CD14-positive monocyte (primary cell): Measurements from ENCODE around the gene PACC1. TPM values are rescaled to one million over a fixed set of nuclear protein-coding genes. Genes with fewer than 3 reads are reported as not detected.

Experiments
- DNase-seq, 3 donors: peaks; one replicate each; pipeline ENCODE4 v3.0.0-alpha.2; 2011 to 2022
- H2AFZ ChIP-seq: 2 replicates; pipeline ENCODE4 v1.6.0; 2012; ENCODE audit warnings: mild to moderate bottlenecking, low read depth, low read length, inconsistent platforms; ENCODE audit not compliant: insufficient read depth, poor library complexity, severe bottlenecking
- H3K27ac ChIP-seq, 2 donors: 1 replicate in 1 of 2; 2 replicates in 1 of 2; pipeline ENCODE4 v1.5.1; 2012 to 2013; ENCODE audit warnings: low read length in 2 of 2, control low read depth in 1 of 2, inconsistent platforms in 1 of 2, low read depth in 1 of 2, mild to moderate bottlenecking in 1 of 2
- H3K27me3 ChIP-seq, 2 donors: one replicate each; pipeline versions ENCODE4 v1.6.0 to v1.6.1; 2011 to 2013; ENCODE audit warnings: low read length in 2 of 2; ENCODE audit not compliant: control insufficient read depth in 2 of 2, insufficient read depth in 2 of 2
- H3K36me3 ChIP-seq, 2 donors: replicated peaks in 1 of 2; 1 replicate in 1 of 2; 2 replicates in 1 of 2; pipeline versions ENCODE4 v1.5.1 to v1.6.1; 2012 to 2013; ENCODE audit warnings: low read length in 2 of 2, control low read depth in 1 of 2, inconsistent platforms in 1 of 2, mild to moderate bottlenecking in 1 of 2; ENCODE audit not compliant: insufficient read depth in 2 of 2, control insufficient read depth in 1 of 2
- H3K4me1 ChIP-seq, 2 donors: 1 replicate in 1 of 2; 2 replicates in 1 of 2; pipeline versions ENCODE4 v1.5.1 to v1.6.1; 2012 to 2013; ENCODE audit warnings: low read length in 2 of 2, control low read depth in 1 of 2, inconsistent platforms in 1 of 2, mild to moderate bottlenecking in 1 of 2, moderate library complexity in 1 of 2; ENCODE audit not compliant: insufficient read depth in 2 of 2, control insufficient read depth in 1 of 2
- H3K4me2 ChIP-seq: replicated peaks from 2 replicates; pipeline ENCODE3; 2012; ENCODE audit warnings: low read length, moderate library complexity, mild to moderate bottlenecking; ENCODE audit not compliant: poor library complexity, severe bottlenecking; ENCODE audit errors: extremely low read depth
- H3K4me3 ChIP-seq, 3 experiments: fragments of 200-600 bp in 1 of 3; sonication (generic) in 1 of 3; replicated peaks in 1 of 3; 1 replicate in 2 of 3; 2 replicates in 1 of 3; pipeline ENCODE4 v1.5.1; 2011 to 2013; ENCODE audit warnings: low read length in 3 of 3, mild to moderate bottlenecking in 3 of 3, control low read depth in 2 of 3, low read depth in 2 of 3, inconsistent platforms in 1 of 3, moderate library complexity in 1 of 3
- H3K79me2 ChIP-seq: 2 replicates; pipeline ENCODE4 v1.6.0; 2012; ENCODE audit warnings: mild to moderate bottlenecking, control low read depth, inconsistent platforms, low read length, moderate library complexity; ENCODE audit not compliant: insufficient read depth
- H3K9ac ChIP-seq: 2 replicates; pipeline ENCODE4 v1.6.0; 2017; ENCODE audit warnings: low read length, mild to moderate bottlenecking; ENCODE audit not compliant: insufficient read depth, poor library complexity, severe bottlenecking
- H3K9me3 ChIP-seq, 2 donors: replicated peaks in 1 of 2; 1 replicate in 1 of 2; 2 replicates in 1 of 2; pipeline versions ENCODE4 v1.5.1 to v1.6.1; 2012 to 2013; ENCODE audit warnings: low read length in 2 of 2, control low read depth in 1 of 2; ENCODE audit not compliant: control insufficient read depth in 1 of 2, insufficient read depth in 1 of 2
- H4K20me1 ChIP-seq: 2 replicates; pipeline ENCODE4 v1.6.0; 2012; ENCODE audit warnings: mild to moderate bottlenecking, low read length, control low read depth, moderate library complexity; ENCODE audit not compliant: insufficient read depth
- H3K27ac Mint-ChIP-seq, 7 donors: one replicate each; pipeline ENCODE4 v1.8.0; 2020; ENCODE audit warnings: mild to moderate bottlenecking in 7 of 7, mixed read lengths in 7 of 7, moderate library complexity in 6 of 7, inconsistent platforms in 2 of 7
- H3K27me3 Mint-ChIP-seq, 3 donors: one replicate each; pipeline ENCODE4 v1.8.0; 2021 to 2022; ENCODE audit warnings: low read depth in 3 of 3, mild to moderate bottlenecking in 3 of 3, mixed read lengths in 3 of 3, moderate library complexity in 3 of 3, inconsistent platforms in 1 of 3
- H3K36me3 Mint-ChIP-seq, 2 donors: one replicate each; pipeline ENCODE4 v1.8.0; 2020; ENCODE audit warnings: mixed read lengths in 2 of 2, inconsistent platforms in 1 of 2, mild to moderate bottlenecking in 1 of 2
- H3K4me1 Mint-ChIP-seq: one replicate; pipeline ENCODE4 v1.8.0; 2020; ENCODE audit warnings: mild to moderate bottlenecking, mixed read lengths
- H3K4me3 Mint-ChIP-seq, 2 donors: one replicate each; pipeline ENCODE4 v1.8.0; 2020; ENCODE audit warnings: mild to moderate bottlenecking in 2 of 2, mixed read lengths in 2 of 2, moderate library complexity in 1 of 2
- H3K9me3 Mint-ChIP-seq, 7 donors: one replicate each; pipeline ENCODE4 v1.8.0; 2020 to 2022; ENCODE audit warnings: mixed read lengths in 7 of 7, mild to moderate bottlenecking in 6 of 7, moderate library complexity in 6 of 7, inconsistent platforms in 2 of 7
- WGBS: methylation state at CpG from one replicate; pipeline ENCODE4 v1.1.5; 2013; ENCODE audit warnings: missing lambda C conversion rate; ENCODE audit not compliant: insufficient coverage; 5-methylcytosine and 5-hydroxymethylcytosine counted together
- intact Hi-C, 2 donors: fragments of 100-400 bp; cut with micrococcal nuclease; formaldehyde crosslinking; loops; one replicate each; pipeline versions ENCODE4 v1.15.0 to v1.15.1; 2023
- polyA plus RNA-seq, 3 donors: library from polyadenylated mRNA; depleted of rRNA in 1 of 3; unstranded in 2 of 3; stranded (reverse) in 1 of 3; fragments of 300-500 nt in 2 of 3; fragments of >200 nt in 1 of 3; fragmentation: Illumina TruSeq in 2 of 3; gene quantifications; 1 replicate in 2 of 3; 2 replicates in 1 of 3; pipeline ENCODE4 v1.2.3, GENCODE V29; 2012 to 2021
- TF ChIP-seq, protein P1 (sequence below): fragments of 200-600 bp; IDR thresholded peaks from one replicate; pipeline ENCODE4 v1.8.0; 2022; ENCODE audit warnings: antibody characterized with exemption, mild to moderate bottlenecking

Gene PACC1
- polyA plus RNA-seq, 3 donors, result 14.0 to 16.6 (median 14.7) TPM

DNA sequence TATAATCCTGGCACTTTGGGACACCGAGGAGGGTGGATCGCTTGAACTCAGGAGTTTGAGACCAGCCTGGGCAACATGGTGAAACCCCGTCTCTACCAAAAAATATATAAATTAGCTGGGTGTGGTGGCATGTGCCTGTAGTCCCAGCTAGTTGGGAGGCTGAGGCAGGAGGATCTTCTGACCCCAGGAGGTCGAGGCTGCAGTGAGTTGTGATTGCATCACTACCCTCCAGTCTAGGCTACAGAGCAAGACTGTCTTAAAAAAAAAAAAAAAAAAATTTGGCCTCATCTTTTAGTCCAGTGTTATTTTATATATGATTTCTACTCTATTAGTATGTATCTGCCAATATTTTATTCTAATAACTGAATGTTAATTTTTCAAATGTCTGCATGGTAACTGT, 69.8 kb downstream of the PACC1 start:
- H3K4me3 ChIP-seq, result no peak overlapping the region
- no peaks in the 10 kb centered on the region for H3K9me3 ChIP-seq
- Mint-ChIP-seq H3K4me1 (peaks cover 5% of the 10 kb centered on the region), H3K36me3 (peaks cover 49 to 74% of the 10 kb centered on the region in 2 donors), H3K9me3 (no peaks in the 10 kb centered on the region), H3K4me3 (no peak overlapping the region), H3K27ac (peak overlapping the region in 1 of 7 donors; percentile 18), H3K27me3 (no peaks in the 10 kb centered on the region)
- peaks cover 84 to 98% of the 10 kb centered on the region in 2 donors for H3K36me3 ChIP-seq
- H3K27ac ChIP-seq, result no peak overlapping the region
- H3K4me2 ChIP-seq, result no peak overlapping the region
- H3K79me2 ChIP-seq, result peaks cover 32% of the 10 kb centered on the region
- no peak overlapping the region for H3K9ac ChIP-seq
- TF ChIP-seq, protein P1, sequence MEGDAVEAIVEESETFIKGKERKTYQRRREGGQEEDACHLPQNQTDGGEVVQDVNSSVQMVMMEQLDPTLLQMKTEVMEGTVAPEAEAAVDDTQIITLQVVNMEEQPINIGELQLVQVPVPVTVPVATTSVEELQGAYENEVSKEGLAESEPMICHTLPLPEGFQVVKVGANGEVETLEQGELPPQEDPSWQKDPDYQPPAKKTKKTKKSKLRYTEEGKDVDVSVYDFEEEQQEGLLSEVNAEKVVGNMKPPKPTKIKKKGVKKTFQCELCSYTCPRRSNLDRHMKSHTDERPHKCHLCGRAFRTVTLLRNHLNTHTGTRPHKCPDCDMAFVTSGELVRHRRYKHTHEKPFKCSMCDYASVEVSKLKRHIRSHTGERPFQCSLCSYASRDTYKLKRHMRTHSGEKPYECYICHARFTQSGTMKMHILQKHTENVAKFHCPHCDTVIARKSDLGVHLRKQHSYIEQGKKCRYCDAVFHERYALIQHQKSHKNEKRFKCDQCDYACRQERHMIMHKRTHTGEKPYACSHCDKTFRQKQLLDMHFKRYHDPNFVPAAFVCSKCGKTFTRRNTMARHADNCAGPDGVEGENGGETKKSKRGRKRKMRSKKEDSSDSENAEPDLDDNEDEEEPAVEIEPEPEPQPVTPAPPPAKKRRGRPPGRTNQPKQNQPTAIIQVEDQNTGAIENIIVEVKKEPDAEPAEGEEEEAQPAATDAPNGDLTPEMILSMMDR, result no peak
- H3K4me1 ChIP-seq, result no peaks in the 10 kb centered on the region
- intact Hi-C loops, result no loop called here
- no CpG with 5 or more reads among the region's 4 CpGs for WGBS
- no peaks in the 10 kb centered on the region for H3K27me3 ChIP-seq
- no peak overlapping the region for H2AFZ ChIP-seq
- peaks cover 89% of the 10 kb centered on the region for H4K20me1 ChIP-seq
- DNase-seq, result no peak

DNA sequence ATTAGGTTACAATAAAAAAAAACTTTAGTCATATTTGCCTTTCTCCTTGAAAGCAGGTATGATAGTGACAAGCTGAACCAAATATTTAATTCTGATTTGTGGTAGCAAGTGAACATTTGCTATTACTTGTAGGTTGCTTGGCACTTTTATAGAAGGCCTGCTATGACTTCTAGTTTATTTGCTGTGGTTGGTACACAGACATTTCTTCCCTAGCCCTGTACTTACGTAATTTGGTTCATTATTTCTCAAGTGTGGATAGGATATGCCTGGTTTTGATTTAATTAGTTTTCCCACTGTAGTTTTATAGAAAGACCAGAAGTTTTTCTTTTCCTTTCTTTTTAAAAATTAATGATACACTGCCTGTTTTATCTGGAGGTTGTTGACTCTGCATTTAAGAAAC, 73.6 kb downstream of the PACC1 start:
- no peaks in the 10 kb centered on the region for H3K4me1 Mint-ChIP-seq
- H3K4me1 ChIP-seq, result no peaks in the 10 kb centered on the region
- H4K20me1 ChIP-seq, result peaks cover 97% of the 10 kb centered on the region
- no CpG with 5 or more reads among the region's 1 CpG for WGBS
- no peak overlapping the region for H3K4me2 ChIP-seq
- intact Hi-C loops, result no loop called here
- no peaks in the 10 kb centered on the region for H3K9me3 ChIP-seq
- no peaks in the 10 kb centered on the region for H3K27me3 Mint-ChIP-seq
- H3K9ac ChIP-seq, result no peak overlapping the region
- H3K4me3 ChIP-seq, result no peak overlapping the region
- no peak for DNase-seq
- peaks cover 80 to 97% of the 10 kb centered on the region in 2 donors for H3K36me3 ChIP-seq
- H3K9me3 Mint-ChIP-seq, result no peaks in the 10 kb centered on the region
- H3K79me2 ChIP-seq, result peaks cover 49% of the 10 kb centered on the region
- no peak overlapping the region for H3K4me3 Mint-ChIP-seq
- peak overlapping the region in 1 of 7 donors; percentile 13 for H3K27ac Mint-ChIP-seq
- H3K27ac ChIP-seq, result peak overlapping the region in 1 of 2 donors; percentile 36
- H2AFZ ChIP-seq, result no peak overlapping the region
- no peaks in the 10 kb centered on the region for H3K27me3 ChIP-seq
- peaks cover 41 to 69% of the 10 kb centered on the region in 2 donors for H3K36me3 Mint-ChIP-seq
- TF ChIP-seq, protein P1, result no peak
